PC-9 (cell line): ENCODE measurements around the gene PCP2.

Experiments used
- EZH2 ChIP-seq: fragments of 200-600 bp; sonication (generic); IDR thresholded peaks from 2 replicates; pipeline ENCODE4 v1.8.0; 2017; ENCODE audit warnings: antibody characterized with exemption, low read depth
- TF ChIP-seq, protein P1 (sequence below): fragments of 200-600 bp; sonication (generic); conservative IDR thresholded peaks from 2 replicates; pipeline ENCODE4 v1.6.1; 2017; ENCODE audit warnings: mixed run types, antibody characterized with exemption, mild to moderate bottlenecking, moderate library complexity

- TF ChIP-seq, protein P1, sequence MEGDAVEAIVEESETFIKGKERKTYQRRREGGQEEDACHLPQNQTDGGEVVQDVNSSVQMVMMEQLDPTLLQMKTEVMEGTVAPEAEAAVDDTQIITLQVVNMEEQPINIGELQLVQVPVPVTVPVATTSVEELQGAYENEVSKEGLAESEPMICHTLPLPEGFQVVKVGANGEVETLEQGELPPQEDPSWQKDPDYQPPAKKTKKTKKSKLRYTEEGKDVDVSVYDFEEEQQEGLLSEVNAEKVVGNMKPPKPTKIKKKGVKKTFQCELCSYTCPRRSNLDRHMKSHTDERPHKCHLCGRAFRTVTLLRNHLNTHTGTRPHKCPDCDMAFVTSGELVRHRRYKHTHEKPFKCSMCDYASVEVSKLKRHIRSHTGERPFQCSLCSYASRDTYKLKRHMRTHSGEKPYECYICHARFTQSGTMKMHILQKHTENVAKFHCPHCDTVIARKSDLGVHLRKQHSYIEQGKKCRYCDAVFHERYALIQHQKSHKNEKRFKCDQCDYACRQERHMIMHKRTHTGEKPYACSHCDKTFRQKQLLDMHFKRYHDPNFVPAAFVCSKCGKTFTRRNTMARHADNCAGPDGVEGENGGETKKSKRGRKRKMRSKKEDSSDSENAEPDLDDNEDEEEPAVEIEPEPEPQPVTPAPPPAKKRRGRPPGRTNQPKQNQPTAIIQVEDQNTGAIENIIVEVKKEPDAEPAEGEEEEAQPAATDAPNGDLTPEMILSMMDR: no peak
- no peak for TF ChIP-seq EZH2
Measured at GRCh38 chr19:7676854-7677253, 43.3 kb upstream of the PCP2 start, which contains the start of gene MCEMP1.
